ENCODE data around the gene OBSL1. TPM values are rescaled to one million over a fixed set of nuclear protein-coding genes. Genes with fewer than 3 reads are reported as not detected.

OBSL1 gene
- total RNA-seq, result 165 TPM
- long read RNA-seq, full-length matches to known transcripts, result 131 of 398 reads
- long read RNA-seq, partial matches to known transcripts, result 177 of 398 reads
- long read RNA-seq, other reads (novel, unspliced or antisense), result 90 of 398 reads

- intact Hi-C loops (cut with DNase I), result no loop called here
- ATAC-seq (ENCODE audit: poor library complexity) (peak; percentile 86), DNase-seq (peak; percentile 88)
Measured at GRCh38 chr2:219571311-219572236, at the start of gene OBSL1. Gene OBSL1 (minus strand): TSS chr2:219571539. CDS start chr2:219571232, 307 bp downstream.

GRCh38 chr2:219620546-219620945 lies 49.2 kb upstream of the OBSL1 start:
- DNase-seq, result no peak
- intact Hi-C loops (cut with DNase I), result no loop called here
- ATAC-seq (ENCODE audit: poor library complexity), result no peak

- no peak for DNase-seq
- intact Hi-C loops (cut with DNase I), result no loop called here
Measured at GRCh38 chr2:219619235-219619634, 47.9 kb upstream of the OBSL1 start.

DNA sequence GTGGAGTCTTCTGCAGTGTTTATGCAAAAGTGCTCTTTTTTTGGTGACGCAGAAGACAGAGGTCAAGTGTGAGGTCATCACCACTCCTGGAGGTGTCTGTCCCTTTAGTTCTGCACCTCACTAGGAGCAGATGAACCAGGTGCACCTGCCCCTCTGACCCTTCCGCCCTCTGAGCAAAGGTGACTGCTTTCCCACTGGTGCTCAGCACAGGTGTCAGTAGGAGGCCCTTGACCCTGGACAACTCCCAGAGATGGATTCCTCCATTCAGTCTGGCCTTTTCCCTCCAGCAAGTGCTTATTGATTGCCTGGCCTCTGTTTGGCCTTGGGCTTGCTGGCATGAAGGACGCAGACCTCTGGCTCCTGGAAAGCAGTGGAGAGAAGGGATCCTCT lies 47.4 kb upstream of the OBSL1 start:
- ATAC-seq (ENCODE audit: poor library complexity) (no peak), DNase-seq (no peak)
- intact Hi-C loops (cut with DNase I), result no loop called here

More at GRCh38 chr2:219619235-219619634, 47.9 kb upstream of the OBSL1 start:
- no peak for ATAC-seq (ENCODE audit: poor library complexity)

- intact Hi-C loops (cut with DNase I), result no loop called here
- peak; percentile 77 for ATAC-seq (ENCODE audit: poor library complexity)
Measured at GRCh38 chr2:219616550-219616949, 45.2 kb upstream of the OBSL1 start.

DNA sequence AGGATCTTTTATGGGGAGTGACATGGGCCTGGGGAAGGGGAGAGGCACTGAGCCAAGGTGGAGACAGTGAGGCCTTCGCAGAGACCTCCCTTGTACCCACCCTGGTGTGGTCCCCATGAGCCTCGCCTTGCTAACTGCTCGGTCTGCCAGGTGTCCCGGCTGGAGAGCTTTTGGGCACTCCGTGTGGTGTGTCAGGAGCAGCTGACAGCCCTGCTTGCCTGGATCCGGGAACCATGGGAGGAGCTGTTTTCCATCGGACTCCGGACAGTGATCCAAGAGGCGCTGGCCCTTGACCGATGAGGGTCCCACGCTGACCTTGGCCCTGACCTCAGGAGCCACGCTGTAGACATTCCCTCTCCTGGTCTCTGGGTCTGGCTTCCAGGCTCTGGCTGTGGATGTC lies 44.6 kb upstream of the OBSL1 start:
- ATAC-seq (ENCODE audit: poor library complexity) (peak; percentile 59), DNase-seq (no peak)
- intact Hi-C loops (cut with DNase I), result no loop called here

More at GRCh38 chr2:219616550-219616949, 45.2 kb upstream of the OBSL1 start:
- peak; percentile 61 for DNase-seq

GRCh38 chr2:219615036-219615435 lies 43.7 kb upstream of the OBSL1 start:
- ATAC-seq (ENCODE audit: poor library complexity) (no peak), DNase-seq (no peak)
- intact Hi-C loops (cut with DNase I), result no loop called here

DNA sequence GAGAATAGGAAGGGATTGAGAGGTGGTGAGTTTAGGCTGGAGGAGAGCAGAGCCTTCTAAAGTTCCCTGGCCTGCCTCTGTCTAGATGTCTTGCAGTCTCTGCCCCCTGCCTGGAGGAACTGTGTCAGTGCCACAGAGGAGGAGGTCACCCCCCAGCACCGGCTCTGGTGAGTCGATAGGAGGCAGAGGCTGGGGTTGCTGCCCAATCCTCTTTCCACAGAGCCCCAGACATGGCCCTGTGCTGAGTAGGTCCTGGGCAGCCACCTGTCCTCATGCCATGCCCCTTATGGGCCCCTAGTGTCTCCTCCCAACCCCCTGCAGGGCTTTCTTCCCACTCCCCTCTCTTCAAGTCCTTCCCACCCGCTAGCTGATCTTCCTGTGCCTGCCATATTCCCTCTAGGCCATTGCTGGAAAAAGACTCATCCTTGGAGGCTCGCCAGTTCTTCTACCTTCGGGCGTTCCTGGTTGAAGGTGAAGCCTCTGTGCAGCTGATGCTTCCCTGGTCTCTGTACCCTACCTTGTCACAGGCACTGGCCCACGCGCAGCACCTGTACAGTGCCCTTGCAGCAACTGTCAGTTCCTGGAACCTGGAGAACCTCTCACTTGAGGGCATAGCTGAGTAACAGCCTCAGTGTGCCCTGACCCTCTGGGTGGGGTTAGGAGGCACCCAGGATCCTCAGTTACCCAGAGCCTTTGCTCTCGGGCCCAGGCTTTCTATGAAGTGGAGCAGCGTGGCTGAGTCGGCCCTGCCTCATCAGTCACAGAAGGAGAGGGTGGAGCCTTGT lies 42.9 kb upstream of the OBSL1 start:
- DNase-seq, result no peak
- ATAC-seq (ENCODE audit: poor library complexity), result no peak
- intact Hi-C loops (cut with DNase I), result no loop called here

DNA sequence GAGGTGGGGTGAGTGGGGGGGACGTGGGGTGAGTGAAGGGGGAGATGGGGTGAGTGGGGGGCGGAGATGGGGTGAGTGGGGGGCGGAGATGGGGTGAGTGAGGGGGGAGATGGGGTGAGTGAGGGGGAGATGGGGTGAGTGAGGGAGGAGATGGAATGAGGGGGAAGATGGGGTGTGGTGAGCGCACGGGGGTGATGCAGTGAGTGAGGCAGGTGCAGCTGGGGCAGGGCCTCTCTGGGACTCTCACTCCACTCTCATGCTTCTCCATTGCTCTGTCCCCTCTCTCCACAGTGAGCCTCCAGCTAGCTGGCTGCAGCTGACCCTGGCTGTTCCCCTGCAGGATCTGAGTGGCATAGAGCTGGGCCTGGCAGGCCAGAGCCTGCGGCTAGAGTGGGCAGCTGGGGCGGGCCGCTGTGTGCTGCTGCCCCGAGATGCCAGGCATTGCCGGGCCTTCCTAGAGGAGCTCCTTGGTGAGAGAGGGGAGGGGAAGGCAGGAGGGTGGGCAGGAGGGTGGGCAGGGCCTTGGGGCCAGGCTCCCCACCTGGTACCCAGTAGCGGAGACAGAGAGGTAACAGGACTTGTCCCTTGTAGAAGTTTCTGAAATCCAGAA lies 42.2 kb upstream of the OBSL1 start:
- intact Hi-C loops (cut with DNase I), result no loop called here
- ATAC-seq (ENCODE audit: poor library complexity) (no peak), DNase-seq (no peak)

GRCh38 chr2:219612577-219613286 lies 41.4 kb upstream of the OBSL1 start:
- ATAC-seq (ENCODE audit: poor library complexity), result no peak
- no peak for DNase-seq
- intact Hi-C loops (cut with DNase I), result no loop called here

DNA sequence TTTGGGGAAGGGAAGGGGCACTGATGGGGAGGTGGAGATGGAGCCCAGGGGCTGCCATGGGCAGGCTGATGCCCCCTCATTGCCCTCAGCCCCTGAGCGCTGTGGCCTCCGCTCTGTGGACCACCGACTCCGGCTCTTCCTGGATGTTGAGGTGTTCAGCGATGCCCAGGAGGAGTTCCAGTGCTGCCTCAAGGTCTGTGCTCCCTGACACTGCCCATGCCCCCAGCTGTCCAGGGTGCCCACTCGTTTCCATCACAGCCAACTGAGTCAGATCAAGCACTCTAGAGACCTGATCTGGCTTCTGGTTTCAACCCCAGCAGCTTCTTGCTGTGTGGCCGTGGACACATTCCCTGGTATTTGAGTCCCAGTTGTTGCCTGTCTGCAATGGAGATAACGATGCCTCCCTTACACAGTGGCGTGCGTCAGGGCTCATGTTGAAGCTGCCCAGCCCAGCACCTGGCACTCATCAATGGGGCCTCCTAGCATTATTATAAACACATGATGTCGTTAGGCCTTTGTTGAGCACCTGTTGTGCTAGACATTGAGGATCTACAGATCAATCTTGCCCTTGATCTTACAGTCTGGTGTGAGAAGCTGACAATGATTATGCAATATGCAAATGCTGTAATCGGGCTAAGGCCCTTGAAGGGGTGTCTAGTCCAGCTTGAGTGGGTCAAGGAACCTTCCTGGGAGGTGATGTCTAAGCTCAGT lies 40.7 kb upstream of the OBSL1 start:
- ATAC-seq (ENCODE audit: poor library complexity) (no peak), DNase-seq (no peak)
- intact Hi-C loops (cut with DNase I), result no loop called here

- no peak for ATAC-seq (ENCODE audit: poor library complexity)
- intact Hi-C loops (cut with DNase I), result no loop called here
- no peak for DNase-seq
Measured at GRCh38 chr2:219611306-219611705, 40.0 kb upstream of the OBSL1 start.

- ATAC-seq (ENCODE audit: poor library complexity), result peak; percentile 44
Measured at GRCh38 chr2:219609149-219609750, 37.9 kb upstream of the OBSL1 start.

GRCh38 chr2:219608399-219608964 lies 37.1 kb upstream of the OBSL1 start:
- no peak for DNase-seq
- ATAC-seq (ENCODE audit: poor library complexity), result no peak
- intact Hi-C loops (cut with DNase I), result no loop called here

More at GRCh38 chr2:219609149-219609750, 37.9 kb upstream of the OBSL1 start:
- DNase-seq, result no peak
- intact Hi-C loops (cut with DNase I), result no loop called here

- no peak for DNase-seq
- intact Hi-C loops (cut with DNase I), result no loop called here
- no peak for ATAC-seq (ENCODE audit: poor library complexity)
Measured at GRCh38 chr2:219607931-219608330, 36.6 kb upstream of the OBSL1 start.

DNA sequence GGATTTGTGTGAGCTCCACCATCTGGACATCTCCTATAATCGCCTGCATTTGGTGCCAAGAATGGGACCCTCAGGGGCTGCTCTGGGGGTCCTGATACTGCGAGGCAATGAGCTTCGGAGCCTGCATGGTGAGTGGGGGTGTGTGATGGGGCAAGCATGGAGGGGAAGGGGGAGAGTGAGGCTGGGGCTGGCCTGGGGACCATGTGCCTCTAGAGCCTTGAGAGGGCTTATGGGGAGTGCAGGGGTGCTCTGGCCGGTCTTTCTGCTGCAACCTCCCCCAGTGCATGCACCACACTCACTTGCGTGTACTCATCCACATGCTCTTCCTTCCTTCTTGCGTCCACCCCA lies 34.2 kb upstream of the OBSL1 start:
- DNase-seq (no peak), ATAC-seq (ENCODE audit: poor library complexity) (no peak)
- intact Hi-C loops (cut with DNase I), result no loop called here

DNA sequence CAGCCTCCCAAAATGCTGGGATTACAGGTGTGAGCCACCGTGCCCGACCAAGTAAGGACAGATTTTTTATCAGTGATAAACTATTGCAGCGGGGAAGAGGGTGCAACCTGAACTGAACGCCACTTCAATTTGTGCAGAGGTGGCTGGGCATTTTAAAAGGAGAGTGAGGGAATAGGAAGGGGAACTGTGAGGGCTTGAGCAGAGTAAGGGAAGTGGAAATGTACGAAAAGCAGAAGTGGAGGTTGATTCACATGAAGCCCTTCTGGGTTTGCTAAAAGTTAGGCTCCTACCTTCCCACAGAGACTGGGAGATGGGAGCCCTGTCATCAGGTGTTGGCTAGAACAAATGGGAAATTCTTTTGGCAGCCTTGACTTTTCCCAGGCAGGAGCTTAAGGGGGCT lies 32.4 kb upstream of the OBSL1 start:
- intact Hi-C loops (cut with DNase I), result no loop called here

More for the DNA sequence above, 32.4 kb upstream of the OBSL1 start:
- ATAC-seq (ENCODE audit: poor library complexity) (no peak), DNase-seq (no peak)
